Endodermal cell (in vitro differentiated cells): ENCODE data around the gene CABP4. TPM values are rescaled to one million over a fixed set of nuclear protein-coding genes. Genes with fewer than 3 reads are reported as not detected.

ENCODE experiments used
- DNase-seq: peaks from one replicate; pipeline ENCODE4 v3.0.0-alpha.2; 2017
- H3K27ac ChIP-seq: 2 replicates; pipeline ENCODE4 v1.5.1; 2013; ENCODE audit warnings: mild to moderate bottlenecking, low read depth, low read length, moderate library complexity
- H3K27me3 ChIP-seq: 2 replicates; pipeline ENCODE4 v1.6.1; 2013; ENCODE audit warnings: mild to moderate bottlenecking, low read length, moderate library complexity; ENCODE audit not compliant: insufficient read depth, control insufficient read depth, poor library complexity, severe bottlenecking
- H3K36me3 ChIP-seq: 2 replicates; pipeline ENCODE4 v1.7.0; 2013; ENCODE audit warnings: mild to moderate bottlenecking, low read length, moderate library complexity; ENCODE audit not compliant: control insufficient read depth, insufficient read depth
- H3K4me1 ChIP-seq: one replicate; pipeline ENCODE4 v1.7.0; 2013; ENCODE audit warnings: low read length; ENCODE audit not compliant: control insufficient read depth, insufficient read depth
- H3K4me3 ChIP-seq: 2 replicates; pipeline ENCODE4 v1.5.1; 2013; ENCODE audit warnings: mild to moderate bottlenecking, low read length, moderate library complexity
- H3K9ac ChIP-seq: 2 replicates; pipeline ENCODE4 v1.6.1; 2013; ENCODE audit warnings: mild to moderate bottlenecking, low read length, moderate library complexity; ENCODE audit not compliant: poor library complexity, severe bottlenecking; ENCODE audit errors: extremely low read depth
- H3K9me3 ChIP-seq: 2 replicates; pipeline ENCODE4 v1.6.1; 2013; ENCODE audit warnings: mild to moderate bottlenecking, low read length, moderate library complexity; ENCODE audit not compliant: control insufficient read depth
- H3K27ac Mint-ChIP-seq: 2 replicates; pipeline ENCODE4 v1.8.0; 2020; ENCODE audit warnings: mixed read lengths
- H3K27me3 Mint-ChIP-seq: 2 replicates; pipeline ENCODE4 v1.8.0; 2021; ENCODE audit warnings: mild to moderate bottlenecking, mixed read lengths; ENCODE audit not compliant: insufficient read depth
- H3K36me3 Mint-ChIP-seq: 2 replicates; pipeline ENCODE4 v1.8.0; 2020; ENCODE audit warnings: low read depth, mixed read lengths
- H3K4me1 Mint-ChIP-seq: 2 replicates; pipeline ENCODE4 v1.8.0; 2020; ENCODE audit warnings: mixed read lengths
- H3K4me3 Mint-ChIP-seq: 2 replicates; pipeline ENCODE4 v1.8.0; 2020; ENCODE audit warnings: mild to moderate bottlenecking, moderate library complexity, mixed read lengths
- H3K9me3 Mint-ChIP-seq: 2 replicates; pipeline ENCODE4 v1.8.0; 2020; ENCODE audit warnings: mild to moderate bottlenecking, mixed read lengths
- WGBS, 2 experiments: methylation state at CpG; one replicate each; pipeline versions ENCODE4 v1.1.5 to v1.1.7; 2013; ENCODE audit warnings: missing lambda C conversion rate in 2 of 2, mixed read lengths in 1 of 2; ENCODE audit not compliant: insufficient coverage in 1 of 2, insufficient read length in 1 of 2; 5-methylcytosine and 5-hydroxymethylcytosine counted together
- long read RNA-seq, 4 experiments: library from polyadenylated mRNA in 2 of 4; library from RNA in 1 of 4; library from capped mRNA in 1 of 4; stranded (forward) in 3 of 4; unstranded in 1 of 4; transcript quantifications; one replicate each; pipeline ENCODE4 v2.0.0, GENCODE V29; 2020 to 2021; ENCODE audit warnings: inconsistent platforms in 1 of 4
- polyA plus RNA-seq, 2 experiments: library from polyadenylated mRNA; stranded (reverse); fragments of 50-300 nt; gene quantifications; one replicate each; pipeline ENCODE4 v1.2.3, GENCODE V29; 2013
- total RNA-seq, 2 donors: library from RNA; stranded (reverse); fragmentation: NEBNext Ultra II Directional in 1 of 2; extraction: Animal tissue kit (Norgen Biotek cat#: 25700) in 1 of 2; gene quantifications; 2 replicates in 1 of 2; 3 replicates in 1 of 2; pipeline ENCODE4 v1.2.1, GENCODE V29; 2021
- TF ChIP-seq, protein P1 (sequence below): fragments of 200-600 bp; sonication (generic); conservative IDR thresholded peaks from 2 replicates; pipeline ENCODE4 v1.5.0; 2021; ENCODE audit warnings: antibody characterized with exemption, mild to moderate bottlenecking

The CABP4 gene
- not detected for total RNA-seq
- polyA plus RNA-seq (2013, experiment 1 of 2): not detected
- polyA plus RNA-seq (2013, experiment 2 of 2): not detected
- long read RNA-seq, experiment 1: 0 reads
- long read RNA-seq, experiment 2: 0 reads
- long read RNA-seq, experiment 3: 0 reads
- long read RNA-seq, experiment 4: 0 reads

GRCh38 chr11:67455054-67455453 is at the start of gene CABP4:
Gene CABP4, plus strand, starts transcription at chr11:67455354. Its CDS starts 70 bp downstream, at chr11:67455424.
- DNase-seq: no peak
- Histone ChIP-seq H3K27ac (no peak within 1 kb of the TSS), H3K36me3 (no peaks in the 10 kb centered on the region), H3K9ac (no peak within 1 kb of the TSS), H3K27me3 (no peaks in the 10 kb centered on the region), H3K4me1 (no peaks in the 10 kb centered on the region), H3K4me3 (no peak within 1 kb of the TSS), H3K9me3 (no peaks in the 10 kb centered on the region)
- Mint-ChIP-seq H3K27ac (no peak within 1 kb of the TSS), H3K4me3 (no peak within 1 kb of the TSS), H3K4me1 (no peaks in the 10 kb centered on the region), H3K27me3 (peaks cover 6% of the 10 kb centered on the region), H3K9me3 (no peaks in the 10 kb centered on the region), H3K36me3 (no peaks in the 10 kb centered on the region)
- TF ChIP-seq, protein P1, sequence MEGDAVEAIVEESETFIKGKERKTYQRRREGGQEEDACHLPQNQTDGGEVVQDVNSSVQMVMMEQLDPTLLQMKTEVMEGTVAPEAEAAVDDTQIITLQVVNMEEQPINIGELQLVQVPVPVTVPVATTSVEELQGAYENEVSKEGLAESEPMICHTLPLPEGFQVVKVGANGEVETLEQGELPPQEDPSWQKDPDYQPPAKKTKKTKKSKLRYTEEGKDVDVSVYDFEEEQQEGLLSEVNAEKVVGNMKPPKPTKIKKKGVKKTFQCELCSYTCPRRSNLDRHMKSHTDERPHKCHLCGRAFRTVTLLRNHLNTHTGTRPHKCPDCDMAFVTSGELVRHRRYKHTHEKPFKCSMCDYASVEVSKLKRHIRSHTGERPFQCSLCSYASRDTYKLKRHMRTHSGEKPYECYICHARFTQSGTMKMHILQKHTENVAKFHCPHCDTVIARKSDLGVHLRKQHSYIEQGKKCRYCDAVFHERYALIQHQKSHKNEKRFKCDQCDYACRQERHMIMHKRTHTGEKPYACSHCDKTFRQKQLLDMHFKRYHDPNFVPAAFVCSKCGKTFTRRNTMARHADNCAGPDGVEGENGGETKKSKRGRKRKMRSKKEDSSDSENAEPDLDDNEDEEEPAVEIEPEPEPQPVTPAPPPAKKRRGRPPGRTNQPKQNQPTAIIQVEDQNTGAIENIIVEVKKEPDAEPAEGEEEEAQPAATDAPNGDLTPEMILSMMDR: no peak
- WGBS, 2 experiments: 85 to 100% methylated on average over 1 to 3 of the region's 3 CpGs

- H3K9me3 Mint-ChIP-seq: no peaks in the 10 kb centered on the region
- peaks cover 5% of the 10 kb centered on the region for H3K27me3 Mint-ChIP-seq
- no peaks in the 10 kb centered on the region for H3K36me3 ChIP-seq
- H3K4me3 Mint-ChIP-seq: no peak overlapping the region
- no peaks in the 10 kb centered on the region for H3K9me3 ChIP-seq
- H3K27ac Mint-ChIP-seq: no peak overlapping the region
- peaks cover 8% of the 10 kb centered on the region for H3K4me1 ChIP-seq
- DNase-seq: no peak
- peaks cover under 1% of the 10 kb centered on the region for H3K4me1 Mint-ChIP-seq
- TF ChIP-seq, protein P1: no peak
- no peak overlapping the region for H3K4me3 ChIP-seq
- no peaks in the 10 kb centered on the region for H3K27me3 ChIP-seq
- H3K36me3 Mint-ChIP-seq: no peaks in the 10 kb centered on the region
- H3K9ac ChIP-seq: no peak overlapping the region
- H3K27ac ChIP-seq: no peak overlapping the region
- WGBS, 2 experiments: 92 to 98% methylated on average over 5 to 9 of the region's 9 CpGs
Measured at GRCh38 chr11:67405688-67406339, 49.3 kb upstream of the CABP4 start.

DNA sequence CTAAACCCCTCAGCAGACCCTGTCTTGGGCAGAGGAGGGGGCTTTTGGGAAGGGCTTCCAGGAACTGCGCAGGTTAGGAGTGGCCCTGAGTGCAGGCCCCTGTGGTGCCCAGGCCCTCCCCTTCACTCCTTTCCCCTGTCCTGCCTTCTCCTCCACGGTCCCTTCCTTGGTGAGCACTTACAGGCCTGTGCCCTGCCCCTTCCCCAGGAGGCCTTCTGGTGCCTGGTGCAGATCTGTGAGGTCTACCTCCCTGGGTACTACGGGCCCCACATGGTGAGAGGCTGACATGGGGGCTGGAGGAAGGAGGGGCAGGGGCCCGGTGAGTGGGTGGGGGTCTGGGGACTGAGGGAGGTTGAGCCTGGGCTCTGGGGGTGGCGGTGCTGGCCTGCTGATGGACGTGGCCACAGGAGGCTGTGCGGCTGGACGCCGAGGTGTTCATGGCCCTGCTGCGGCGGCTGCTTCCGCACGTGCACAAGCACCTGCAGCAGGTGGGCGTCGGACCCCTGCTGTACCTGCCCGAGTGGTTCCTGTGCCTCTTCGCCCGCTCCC is 48.7 kb upstream of the CABP4 start:
- Histone ChIP-seq H3K9me3 (no peaks in the 10 kb centered on the region), H3K4me3 (no peak overlapping the region), H3K36me3 (no peaks in the 10 kb centered on the region), H3K27me3 (no peaks in the 10 kb centered on the region), H3K27ac (no peak overlapping the region), H3K9ac (no peak overlapping the region), H3K4me1 (peaks cover 11% of the 10 kb centered on the region)
- H3K36me3 Mint-ChIP-seq: no peaks in the 10 kb centered on the region
- H3K4me1 Mint-ChIP-seq: peaks cover 6% of the 10 kb centered on the region
- no peak overlapping the region for H3K4me3 Mint-ChIP-seq
- no peak overlapping the region for H3K27ac Mint-ChIP-seq
- peaks cover 5% of the 10 kb centered on the region for H3K27me3 Mint-ChIP-seq
- no peak for DNase-seq
- no peaks in the 10 kb centered on the region for H3K9me3 Mint-ChIP-seq
- 90% methylated on average over 18 of the region's 18 CpGs; no CpG with 5 or more reads in 1 of the 2 experiments for WGBS, 2 experiments
- TF ChIP-seq, protein P1: no peak
